Measurements from ENCODE around the gene FSTL4.

FSTL4 gene

DNA sequence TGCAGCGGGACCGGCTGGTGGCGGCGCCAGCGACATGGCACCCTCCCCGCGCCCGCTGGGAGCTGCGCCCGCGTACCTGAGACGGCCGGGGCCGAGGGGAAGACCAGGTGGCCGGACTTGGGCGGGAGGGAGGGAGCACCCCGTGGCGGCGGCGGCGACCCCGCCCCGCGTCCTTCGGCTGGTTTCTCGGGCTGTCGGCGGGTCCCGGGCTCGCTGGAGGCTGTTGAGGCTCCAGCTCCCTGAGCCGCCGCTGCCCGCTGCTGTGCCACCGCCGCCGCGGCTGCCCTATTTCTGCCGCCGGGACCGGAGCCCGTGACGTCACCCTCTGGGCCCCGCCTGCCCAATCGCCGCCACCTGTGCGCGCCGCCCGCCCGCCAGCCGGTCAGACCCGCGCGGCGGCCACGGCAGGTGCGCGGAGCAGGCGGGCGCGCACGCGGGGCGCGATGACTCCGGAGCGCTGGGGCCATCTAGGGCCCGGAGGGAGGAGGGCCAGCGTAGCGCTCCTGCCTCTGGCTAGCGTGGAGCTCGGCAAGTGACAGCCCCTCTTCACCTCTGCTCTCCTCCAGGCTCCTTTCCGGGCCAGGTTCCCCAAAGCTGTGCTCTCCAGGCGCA, at the start of gene FSTL4:
TSS of gene FSTL4 (minus strand) at position 293 of the 612 bp plus-strand sequence.
- peak; percentile 57 for DNase-seq

DNA sequence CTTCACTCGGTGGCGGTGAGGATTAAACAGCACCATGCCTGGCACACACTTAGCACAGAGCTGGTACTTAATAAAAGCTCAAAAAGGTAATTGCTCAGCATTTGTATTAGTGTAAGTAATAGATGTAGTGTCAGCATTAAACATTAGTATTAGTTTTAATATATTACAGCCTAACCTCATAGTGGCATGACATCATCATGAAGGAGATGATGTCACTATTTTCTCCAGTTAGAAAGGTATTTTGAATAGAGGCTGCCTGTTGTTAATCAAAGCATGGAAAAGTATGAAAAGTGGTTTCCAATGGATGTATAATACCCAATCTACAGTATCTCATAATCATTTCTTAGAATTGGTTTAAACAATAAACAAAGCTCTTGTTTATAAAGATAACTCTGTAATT, 49.0 kb upstream of the FSTL4 start:
- DNase-seq = no peak

DNA sequence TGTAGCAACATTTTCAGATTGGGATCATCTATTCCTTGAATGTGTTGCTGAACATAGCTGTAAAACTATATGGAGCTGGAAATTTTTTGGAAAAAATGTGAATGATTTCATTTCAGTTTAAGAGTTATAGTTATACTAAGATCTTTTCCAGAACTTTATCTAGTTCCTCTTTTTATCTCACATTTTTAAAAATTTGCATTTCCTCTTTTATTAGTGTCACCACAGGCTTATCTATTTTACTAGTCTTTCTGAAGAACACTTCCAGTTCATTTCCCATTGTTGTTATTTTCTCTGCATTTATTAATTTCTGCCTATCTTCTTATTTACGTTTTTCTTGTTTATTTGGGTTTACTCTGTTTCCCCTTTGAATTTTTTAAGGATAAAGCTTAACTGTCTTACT, 46.0 kb upstream of the FSTL4 start:
- DNase-seq = no peak

DNA sequence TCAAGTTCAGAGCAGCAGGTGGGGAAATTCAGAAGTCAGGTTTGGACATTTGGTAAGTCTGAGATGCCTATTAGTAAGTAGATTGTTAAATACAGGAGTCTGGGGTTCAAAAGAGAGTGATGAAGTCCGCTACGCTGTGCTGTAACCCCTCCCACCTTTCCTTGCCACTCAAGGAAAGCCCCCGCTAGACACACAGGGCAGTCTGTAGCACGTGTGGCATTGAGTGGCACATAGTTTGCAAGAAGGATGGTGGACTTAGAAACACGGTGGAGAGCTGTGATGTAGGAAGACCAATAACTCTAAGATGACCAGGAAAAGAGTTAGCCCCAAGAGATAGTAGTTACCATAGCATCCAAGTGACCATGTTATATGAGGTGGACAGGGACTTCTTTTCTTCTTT, 44.7 kb upstream of the FSTL4 start:
- DNase-seq = no peak

DNA sequence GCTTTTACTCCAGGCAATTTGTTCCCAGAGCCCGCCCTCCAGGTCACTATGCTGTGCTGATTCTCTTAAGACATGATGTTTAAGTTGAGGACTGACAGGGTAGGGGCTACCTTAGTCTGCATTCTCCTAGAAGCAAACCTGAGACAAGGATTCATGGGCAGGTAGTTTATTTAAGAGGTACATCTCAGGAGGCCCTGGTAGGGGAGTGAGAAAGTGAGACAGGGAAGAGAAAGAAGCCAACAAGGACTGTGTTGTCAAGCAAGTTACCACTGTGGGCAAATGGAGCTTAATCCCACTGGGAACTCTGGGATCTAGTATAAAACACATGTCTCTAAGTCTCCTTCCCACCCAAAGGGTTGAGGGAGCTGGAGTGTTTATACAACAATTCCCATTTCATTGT, 43.6 kb upstream of the FSTL4 start:
- no peak for DNase-seq

GRCh38 chr5:133653760-133654049, 41.4 kb upstream of the FSTL4 start:
- no peak for DNase-seq

DNA sequence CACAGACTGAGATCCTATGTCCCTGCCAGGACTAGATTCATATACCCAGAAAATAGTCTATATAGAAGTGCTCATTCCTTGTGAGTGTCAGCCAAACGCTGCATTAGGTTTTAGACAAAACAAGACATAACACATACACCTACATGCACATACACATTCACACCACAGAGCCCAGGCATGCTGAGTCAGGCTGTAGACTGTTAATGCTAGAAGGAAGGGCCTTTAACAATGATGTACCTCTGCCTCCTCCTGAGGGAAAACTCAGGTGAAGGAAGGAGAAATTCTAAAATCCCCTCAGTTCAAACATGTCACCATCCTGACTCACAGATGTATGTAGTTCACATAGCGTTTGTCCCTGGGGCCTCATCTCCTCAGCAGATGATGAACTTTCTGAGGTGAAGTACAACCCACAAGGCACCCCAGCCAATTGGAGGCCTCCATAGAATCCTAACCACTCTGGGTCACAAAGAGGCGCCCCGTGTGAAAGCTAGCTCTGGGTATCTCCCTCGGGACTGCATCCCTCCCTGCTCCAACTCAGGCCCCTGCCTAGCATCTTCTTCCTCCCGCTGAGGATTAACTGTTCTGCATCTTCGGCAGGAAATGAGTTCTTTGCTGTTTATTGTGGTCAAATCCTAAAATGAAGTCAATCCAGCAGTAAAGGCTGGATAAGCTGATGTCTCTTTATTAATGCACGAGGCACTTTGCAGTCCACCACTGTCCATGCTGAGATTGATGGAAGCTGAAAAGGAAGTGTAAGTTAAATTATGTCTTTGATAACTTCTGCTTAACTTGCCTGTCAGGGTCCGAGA, 40.8 kb upstream of the FSTL4 start:
- no peak for DNase-seq

- DNase-seq = no peak
Measured at GRCh38 chr5:133644000-133644865, 31.9 kb upstream of the FSTL4 start.

- no peak for DNase-seq
Measured at GRCh38 chr5:133643365-133643764, 31.0 kb upstream of the FSTL4 start.

- no peak for DNase-seq
Measured at GRCh38 chr5:133642153-133642722, 29.9 kb upstream of the FSTL4 start.

DNA sequence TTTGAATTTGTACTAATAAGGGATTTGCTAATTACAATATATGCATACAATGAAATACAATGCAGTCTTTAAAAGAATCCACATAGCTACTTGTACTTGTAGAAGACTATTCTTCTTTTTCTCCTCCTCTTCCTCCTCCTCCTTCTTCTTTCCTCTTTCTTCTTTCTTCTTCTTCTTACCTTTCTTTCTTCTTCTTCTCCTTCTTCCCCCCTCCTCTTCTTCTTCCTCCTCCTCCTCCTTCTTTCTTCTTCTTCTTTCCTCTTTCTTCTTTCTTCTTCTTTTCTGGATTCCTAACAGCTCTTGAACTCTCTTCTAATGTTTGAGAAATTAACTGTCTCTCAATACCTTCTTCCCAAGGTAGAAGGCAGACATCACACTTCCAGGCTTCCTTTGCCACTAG, 29.3 kb upstream of the FSTL4 start:
- no peak for DNase-seq

DNA sequence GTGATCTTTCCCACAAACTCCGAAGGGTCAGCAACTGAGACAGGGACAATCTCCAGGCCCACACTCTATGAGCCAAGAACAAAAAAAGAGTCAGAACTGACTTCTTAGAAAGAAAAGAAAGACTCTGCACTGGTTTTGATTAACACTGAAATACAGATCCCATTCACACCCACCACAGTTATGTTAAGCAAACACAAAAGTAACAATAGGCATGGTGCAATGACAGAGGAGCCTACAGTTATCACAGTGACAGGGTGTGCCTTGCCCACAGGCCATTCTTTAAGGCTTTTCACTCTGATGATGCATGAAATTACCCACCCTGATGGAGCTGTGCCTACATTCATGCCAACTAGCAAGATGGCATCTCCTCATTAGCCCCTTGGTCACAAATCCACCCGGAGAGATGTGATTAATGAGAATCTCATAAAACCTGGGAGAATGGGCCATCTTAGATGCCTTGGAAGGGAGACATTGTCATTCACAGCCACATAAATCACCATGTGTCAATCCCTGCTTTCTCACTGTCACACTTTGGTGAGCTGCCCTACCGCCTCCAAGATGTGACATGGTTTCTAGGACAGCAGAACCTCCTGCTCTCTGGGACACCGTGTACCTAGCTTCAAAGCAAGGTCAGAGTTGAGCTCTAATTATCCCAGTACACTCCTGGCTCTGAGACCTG, 27.6 kb upstream of the FSTL4 start:
- no peak for DNase-seq

DNA sequence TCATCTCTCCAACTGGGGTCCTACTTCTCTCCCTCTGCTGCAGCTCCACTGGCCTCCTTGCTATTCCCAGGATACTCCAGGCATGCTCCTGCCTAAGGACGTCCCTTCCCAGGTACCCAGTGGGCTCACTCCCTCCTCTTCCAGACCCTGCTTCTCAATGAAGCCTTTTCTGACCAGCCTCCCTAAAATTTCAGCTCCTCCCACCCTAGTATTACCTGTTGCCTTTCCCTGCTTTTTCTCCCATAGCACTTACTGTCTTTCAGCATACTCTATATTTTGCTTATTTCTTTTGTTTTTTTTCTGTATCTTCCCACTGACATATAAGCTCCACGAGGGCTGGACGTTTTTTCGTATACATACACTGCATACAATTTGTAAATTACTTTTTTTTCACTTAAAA, 26.1 kb upstream of the FSTL4 start:
- no peak for DNase-seq

DNA sequence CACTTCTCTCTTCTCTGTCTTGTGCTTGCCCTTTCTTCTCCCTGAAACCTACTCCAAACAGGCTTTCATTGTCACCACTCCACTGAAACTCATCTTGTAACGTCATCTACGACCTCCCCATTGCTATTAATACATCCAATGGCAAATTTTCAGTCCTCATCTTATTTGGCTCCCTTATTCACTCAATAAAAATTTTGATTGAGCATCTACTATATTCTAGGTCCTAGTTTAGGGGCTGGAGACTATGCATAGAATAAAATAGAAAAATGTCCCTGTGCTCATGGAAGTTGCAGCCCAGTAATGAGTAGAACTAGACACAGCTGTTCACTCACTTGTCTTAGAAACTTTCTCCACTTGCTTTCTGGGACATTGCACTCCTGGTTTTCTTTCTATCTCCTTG, 24.9 kb upstream of the FSTL4 start:
- no peak for DNase-seq

DNA sequence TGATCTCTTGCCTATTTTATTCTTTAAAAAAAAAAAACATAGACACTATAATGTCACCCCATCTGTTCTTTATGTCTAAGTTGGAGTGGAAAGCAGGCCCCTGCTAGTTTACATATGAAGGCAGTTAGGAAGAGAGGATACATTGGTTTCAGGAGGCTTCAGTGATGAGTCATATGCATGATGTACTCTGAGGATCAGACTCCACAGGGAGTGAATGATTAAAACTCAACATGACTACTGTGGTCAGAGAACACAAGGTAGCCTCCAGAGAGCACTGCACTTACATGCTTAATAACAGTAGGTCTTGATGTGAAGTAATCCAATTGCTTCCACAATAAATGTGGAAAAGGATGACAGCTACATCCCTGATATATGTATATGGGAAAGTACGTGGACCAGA, 22.7 kb upstream of the FSTL4 start:
- no peak for DNase-seq

DNA sequence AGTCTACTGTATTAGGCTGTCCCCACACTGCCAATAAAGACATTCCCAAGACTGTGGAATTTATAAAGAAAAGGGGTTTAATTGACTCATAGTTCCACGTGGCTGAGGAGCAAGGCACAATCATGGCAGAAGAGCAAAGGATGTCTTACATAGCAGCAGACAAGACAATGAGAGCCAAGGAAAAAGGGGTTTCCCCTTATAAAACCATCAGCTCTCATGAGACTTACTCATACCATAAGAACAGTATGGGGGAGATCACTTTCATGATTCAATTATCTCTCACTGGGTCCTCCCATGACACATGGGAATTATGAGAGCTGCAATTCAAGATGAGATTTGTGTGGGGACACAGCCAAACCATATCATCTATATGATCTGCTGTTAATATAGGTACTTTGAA, 14.8 kb upstream of the FSTL4 start:
- DNase-seq = no peak

DNA sequence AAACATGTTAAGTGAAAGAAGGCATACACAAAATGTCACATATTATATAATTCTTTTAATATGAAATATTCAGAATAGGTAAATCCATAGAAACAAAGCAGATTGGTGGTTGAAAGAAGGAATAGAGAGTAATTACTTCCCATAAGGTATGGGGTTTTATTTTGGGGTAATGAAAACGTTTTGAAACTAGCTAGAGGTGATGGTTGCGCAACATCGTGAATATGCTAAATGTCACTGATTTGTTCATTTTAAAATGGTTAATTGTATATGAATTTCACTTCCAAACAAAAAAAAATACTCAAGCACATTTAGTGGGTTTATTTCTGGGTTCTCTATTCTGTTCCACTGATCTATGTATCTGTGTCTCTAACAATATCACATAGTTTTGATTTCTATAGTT, 12.0 kb upstream of the FSTL4 start:
- no peak for DNase-seq

- DNase-seq = no peak
Measured at GRCh38 chr5:133618141-133618540, 5.8 kb upstream of the FSTL4 start.

DNA sequence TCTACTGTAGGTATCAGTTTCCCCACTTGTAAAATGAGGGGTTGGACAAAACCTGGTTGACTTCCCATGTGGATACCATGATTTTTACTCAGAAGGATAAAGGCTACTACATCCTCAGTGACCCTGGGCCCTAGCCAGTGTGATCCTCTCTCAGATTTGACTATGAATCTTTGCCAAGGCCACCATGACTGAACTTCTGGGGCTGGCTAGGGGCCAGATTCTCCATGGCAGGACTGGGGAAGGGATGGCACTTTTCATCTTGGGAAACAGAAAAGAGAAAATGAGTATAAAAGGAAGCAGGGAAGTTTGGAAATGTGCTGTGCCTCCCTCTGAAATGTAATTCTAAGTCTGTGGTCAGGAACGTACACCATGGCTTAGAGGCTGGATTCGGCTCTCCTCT, 1.4 kb upstream of the FSTL4 start:
- DNase-seq = no peak

DNA sequence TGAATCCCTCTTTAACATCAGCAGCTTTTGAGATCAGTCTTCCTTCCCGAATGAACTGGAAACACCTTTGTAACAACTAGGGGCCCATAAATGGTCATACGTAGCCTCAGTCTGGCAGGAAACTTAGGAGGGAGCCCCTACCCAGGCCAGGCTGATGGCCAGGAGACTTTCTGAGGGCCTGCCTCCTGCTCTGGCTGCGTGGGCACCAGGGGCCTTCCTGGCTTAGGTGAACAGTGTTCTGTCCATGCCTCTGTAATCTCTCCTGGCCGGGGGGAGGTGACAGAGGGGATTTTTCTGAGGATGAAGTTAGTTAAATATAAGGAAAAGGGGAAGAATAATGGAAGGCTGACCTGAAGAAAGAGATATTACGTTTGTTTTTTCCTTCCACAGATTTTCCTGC, 843 bp upstream of the FSTL4 start:
- DNase-seq = no peak

DNA sequence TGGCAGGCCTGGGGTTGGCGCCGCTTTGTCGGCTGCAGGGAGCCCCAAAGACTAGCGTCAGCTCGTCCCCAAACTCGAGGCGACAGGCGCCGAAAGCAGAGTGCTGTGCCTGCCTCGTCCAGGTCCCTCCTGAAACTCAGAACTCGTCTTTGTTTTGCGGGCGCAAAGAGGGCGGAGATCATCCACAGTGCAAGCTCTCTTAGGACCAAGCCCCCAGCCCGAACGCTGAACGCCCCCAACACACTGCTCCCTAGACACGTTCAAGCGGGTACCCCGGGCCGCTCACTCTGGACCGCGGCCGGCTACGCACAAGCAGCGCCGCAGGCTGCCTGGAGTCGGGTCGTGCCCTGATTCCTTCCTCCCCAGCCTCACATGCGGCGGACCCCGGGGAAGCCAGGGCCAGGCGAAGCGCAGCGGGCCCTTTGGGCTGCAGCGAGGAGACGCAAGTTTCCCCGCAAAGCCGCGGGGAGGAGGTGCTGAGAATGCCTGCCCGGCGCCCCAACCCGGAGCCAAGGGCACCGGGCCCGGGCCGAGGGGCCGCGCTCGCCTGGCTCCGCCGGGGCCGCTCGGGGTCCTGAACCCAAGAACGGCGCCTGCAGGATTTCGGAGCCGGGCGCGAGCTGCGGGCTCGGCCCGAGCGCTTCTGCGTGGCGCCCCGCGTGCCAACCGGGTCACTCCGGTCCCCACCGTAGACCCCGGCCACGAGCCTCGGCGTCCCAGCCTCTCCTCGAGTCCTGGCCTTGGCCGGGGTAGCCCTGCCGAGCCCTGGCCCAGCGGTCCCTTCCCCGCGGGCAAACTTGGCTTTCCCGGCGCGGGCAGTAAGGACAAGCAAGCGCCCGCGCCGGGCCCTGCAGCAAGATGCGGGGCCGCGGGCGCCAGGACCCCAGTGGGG, 738 bp downstream of the FSTL4 start:
- DNase-seq = peak; percentile 60

Measured in activated CD8-positive, alpha-beta memory T cell treated with anti-CD3 and anti-CD28 coated beads, Interleukin-2, amount 50 U/mL, for 48 hours (primary cell).